ENCODE results near the gene KMT5B.

KMT5B gene

DNA sequence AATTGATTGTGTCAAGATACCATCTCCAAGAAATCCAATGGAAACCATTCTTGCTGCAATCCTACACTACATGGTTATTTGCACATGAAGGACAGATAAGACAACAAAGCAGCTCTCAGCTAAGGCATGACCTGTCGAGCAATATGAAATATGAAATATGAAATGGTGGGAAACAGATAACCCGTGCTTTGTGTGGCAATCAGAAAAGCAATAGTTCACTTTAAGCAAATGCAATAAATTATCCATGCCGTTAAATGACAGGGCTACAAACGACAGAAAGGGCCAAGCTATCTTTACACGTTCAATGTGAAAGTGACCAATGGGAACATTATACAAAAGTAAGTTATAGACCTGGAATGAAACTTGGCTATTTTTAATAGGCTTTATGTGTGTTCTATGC lies 35.2 kb downstream of the KMT5B start:
- DNase-seq = no peak

DNA sequence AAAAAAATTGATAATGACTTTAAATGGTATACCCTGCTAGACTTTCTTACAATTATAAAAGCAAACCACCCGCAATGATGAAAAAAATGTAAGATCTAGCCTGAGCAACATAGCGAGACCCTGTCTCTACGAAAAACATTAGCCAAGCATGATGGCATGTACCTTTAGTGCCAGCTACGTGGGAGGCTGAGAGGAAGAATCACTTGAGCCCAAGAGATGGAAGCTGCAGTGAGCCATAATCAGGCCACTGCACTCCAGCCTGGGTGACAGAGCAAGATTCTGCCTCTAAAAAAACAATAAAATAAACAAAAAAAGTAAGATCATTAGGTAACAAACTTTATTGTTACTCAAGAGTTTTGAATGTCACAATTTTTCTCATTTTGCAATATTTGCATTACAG lies 39.2 kb downstream of the KMT5B start:
- no peak for DNase-seq

DNA sequence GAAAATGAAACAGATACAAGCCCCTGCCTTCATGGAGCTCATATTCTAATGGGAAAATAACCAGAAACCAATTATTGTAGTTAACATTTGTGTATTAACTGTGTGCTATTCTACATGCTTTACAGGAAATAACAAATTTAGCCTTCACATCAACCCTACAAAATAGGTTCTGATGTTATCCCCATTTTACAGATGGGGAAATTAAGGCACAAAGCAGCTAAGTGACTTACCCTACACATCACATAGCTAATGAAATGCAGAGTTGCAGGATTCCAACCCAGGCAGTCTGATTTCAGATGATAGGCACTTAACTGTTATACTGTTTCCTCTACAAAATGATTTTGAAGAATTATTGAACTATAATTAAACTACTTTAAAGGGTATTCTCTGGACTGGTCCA lies 43.7 kb downstream of the KMT5B start:
- no peak for DNase-seq

DNA sequence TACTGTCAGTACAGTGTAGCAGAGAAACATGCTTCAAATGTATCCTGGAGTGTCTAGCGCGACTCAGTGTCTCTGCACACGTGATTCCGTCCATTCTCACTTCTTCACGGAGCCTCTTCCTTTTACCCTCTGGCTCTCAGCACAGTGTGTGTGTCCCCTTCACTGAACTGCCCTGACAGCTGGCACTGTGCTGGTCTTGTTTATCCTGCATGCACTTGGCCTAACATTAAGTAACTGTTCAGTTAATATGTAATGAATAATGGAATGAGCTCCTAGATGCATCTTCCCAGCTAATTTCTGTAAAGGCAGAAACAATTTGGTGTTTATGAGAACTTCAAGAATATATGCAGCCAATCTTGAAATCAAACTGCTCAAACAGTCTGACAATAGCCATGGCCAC lies 44.4 kb downstream of the KMT5B start:
- no peak for DNase-seq

- no peak for DNase-seq
Measured at GRCh38 chr11:68167474-68167873, 45.6 kb downstream of the KMT5B start.

- no peak for DNase-seq
Measured at GRCh38 chr11:68166969-68167368, 46.1 kb downstream of the KMT5B start.

GRCh38 chr11:68165601-68166000 lies 47.5 kb downstream of the KMT5B start:
- DNase-seq = no peak

DNA sequence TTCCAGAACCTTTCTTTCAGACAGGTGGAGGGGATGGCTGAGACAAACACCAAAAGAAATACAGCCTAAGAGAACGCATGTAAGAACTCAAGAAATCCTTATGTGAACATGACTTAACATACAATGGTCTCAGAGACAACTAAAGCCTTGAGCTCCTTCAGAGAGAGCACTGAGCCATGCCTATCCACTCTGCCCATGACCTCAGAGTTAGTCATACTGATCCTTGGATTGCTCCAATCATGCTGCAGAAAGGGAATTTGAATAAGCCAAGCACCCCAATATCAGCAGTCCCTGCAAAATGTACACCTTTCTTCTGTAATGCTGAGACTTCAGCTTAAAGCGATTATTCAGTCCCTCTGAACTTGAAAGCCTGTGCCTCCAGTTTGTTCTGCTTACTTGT lies 48.7 kb downstream of the KMT5B start:
- no peak for DNase-seq

- no peak for DNase-seq
Measured at GRCh38 chr11:68163691-68164090, 49.4 kb downstream of the KMT5B start.

GRCh38 chr11:68160100-68160695 lies 52.9 kb downstream of the KMT5B start:
- no peak for DNase-seq

DNA sequence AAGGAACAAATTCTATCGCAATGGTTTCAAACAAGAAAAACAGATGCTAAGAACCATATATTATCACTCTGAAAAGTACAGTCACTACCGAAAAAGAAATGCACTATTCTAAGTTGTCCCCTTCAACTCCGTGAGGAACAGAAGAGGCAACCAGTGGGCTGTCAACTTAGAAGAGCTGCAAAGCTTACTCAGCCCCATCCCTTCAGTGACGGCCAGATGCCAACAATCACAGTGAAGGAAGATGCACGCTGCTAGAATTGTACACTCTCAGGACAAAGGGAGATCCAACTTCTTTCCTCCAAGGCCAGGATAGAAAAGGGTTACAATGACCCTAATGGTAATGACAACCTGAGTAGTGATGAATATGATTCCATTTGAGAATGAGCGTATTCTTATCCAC lies 53.4 kb downstream of the KMT5B start:
- no peak for DNase-seq

DNA sequence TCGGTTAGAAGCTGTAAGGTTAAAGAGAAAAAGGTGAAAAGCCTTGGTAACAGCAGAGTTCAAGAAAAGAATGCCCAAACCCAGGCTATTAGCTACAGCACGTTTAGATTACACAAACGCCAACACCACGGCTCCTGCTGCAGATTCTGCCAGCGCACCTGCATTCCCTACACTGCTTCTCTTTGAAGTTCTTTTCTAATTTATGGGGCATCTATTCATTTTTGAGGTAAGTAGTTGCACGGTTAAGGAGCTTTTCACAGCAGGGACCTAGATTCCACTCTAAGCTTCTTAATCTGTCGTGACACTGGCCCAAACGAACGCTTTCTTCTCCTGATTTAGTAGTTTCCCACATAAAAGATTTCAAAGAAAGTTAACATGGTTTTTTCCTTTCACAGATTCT lies 53.9 kb downstream of the KMT5B start:
- DNase-seq = no peak

DNA sequence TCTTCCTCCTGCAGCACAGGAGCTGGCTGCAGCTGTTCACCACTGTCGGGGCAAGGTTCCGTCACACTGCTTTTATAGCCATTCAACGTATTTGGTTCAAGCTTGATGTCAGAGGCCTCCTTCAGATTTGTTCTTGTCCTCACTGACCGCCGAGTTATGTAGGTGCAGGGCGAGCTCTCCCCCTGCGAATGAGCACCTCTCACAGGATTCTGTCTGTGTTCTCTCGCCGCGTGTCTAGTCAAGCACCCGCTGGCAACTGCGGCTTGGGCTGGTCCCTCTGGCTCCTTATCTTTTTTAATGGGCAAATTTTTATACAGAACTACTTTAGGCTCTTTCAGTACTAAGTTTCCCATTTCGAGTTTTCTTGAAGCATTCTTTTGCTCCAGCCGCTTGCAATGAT lies 54.5 kb downstream of the KMT5B start:
- DNase-seq = no peak

DNA sequence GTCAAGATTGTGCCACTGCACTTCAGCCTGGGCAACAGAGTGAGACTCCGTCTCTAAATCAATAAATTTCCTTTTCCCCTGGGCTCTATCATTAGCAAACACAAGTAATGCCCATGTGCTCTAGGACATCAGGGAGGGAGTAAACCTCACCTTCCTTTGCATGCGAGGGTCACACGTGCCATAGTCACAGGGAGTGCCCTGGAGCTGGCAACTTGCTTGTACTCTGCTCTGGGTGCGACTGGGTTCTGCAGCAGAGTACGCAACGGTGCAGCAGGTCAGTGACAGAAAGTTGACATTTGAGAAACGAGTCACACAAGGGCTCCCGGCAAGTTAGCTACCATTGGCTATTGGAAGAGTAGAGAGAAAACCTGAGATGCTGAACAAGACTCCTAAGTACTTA lies 59.4 kb downstream of the KMT5B start:
- DNase-seq = no peak

DNA sequence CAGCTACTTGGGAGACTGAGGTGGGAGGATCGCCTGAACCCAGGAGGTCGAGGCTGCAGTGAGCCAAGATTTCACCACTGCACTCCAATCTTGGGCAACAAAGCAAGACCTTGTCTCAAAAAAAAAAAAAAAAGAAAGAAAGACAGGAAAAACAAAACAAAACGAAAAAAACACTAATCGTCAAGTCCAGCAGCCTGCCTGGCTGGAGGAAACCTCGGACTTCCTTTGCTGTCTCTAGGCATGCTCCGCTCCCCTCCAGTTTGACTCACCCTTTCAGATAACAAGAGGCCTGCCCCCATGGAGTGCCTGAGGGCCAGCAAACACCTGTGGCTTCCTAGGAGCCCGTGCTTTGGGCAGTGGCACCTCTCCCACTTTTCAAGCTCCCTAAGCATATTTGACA lies 63.1 kb downstream of the KMT5B start:
- DNase-seq = no peak

- DNase-seq = no peak
Measured at GRCh38 chr11:68149417-68149816, 63.7 kb downstream of the KMT5B start.

DNA sequence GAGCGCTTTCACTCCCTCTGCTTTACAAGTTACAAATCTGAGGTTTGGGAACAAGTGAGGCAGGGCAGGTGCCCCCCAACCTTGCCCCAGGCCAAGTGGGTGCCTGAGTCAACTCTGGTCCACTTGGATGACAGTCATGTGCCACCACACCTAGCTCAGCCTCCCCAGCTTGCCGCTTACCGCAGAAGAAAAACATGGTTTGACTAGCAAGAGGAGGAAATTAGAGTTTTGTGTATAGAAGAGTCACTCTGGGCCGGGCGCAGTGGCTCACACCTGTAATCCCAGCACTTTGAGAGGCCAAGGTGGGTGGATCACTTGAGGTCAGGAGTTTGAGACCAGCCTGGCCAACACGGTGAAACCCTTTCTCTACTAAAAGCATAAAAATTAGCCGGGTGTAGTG lies 64.2 kb downstream of the KMT5B start:
- no peak for DNase-seq

- DNase-seq = no peak
Measured at GRCh38 chr11:68148071-68148805, 64.9 kb downstream of the KMT5B start.

GRCh38 chr11:68146704-68147474 lies 66.2 kb downstream of the KMT5B start:
- DNase-seq = no peak

DNA sequence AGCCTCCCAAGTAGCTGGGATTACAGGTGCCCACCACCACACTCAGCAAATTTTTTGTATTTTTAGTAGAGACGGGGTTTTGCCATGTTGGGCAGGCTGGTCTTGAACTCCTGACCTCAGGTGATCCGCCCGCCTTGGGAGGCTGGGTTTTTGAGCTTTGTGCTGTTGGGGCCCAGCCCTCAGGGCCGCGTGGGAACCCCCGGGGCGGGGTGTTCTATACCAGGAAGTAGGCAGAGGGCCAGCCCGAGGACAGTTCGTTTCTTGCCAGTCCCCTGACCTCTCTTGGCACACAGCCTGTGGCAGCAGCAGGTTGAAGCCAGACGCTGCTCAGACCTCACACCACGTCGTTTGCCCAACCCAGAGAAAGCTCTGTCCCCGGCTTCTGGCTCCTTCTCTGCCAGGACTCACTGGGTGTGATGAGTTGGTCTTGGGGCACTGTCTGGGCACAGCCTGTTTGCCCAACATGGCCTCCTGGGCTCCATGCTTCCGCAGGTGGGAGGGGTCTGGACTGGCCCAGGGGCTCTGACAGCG lies 67.0 kb downstream of the KMT5B start:
- no peak for DNase-seq

GRCh38 chr11:68145120-68145866 lies 67.8 kb downstream of the KMT5B start:
- no peak for DNase-seq

GRCh38 chr11:68143310-68143689 lies 69.8 kb downstream of the KMT5B start:
- no peak for DNase-seq
